Measurements from ENCODE around the gene RAPH1.

GRCh38 chr2:203534621-203535077 is 452 bp downstream of the RAPH1 start:
- no peak for TF ChIP-seq CTCF (optimal IDR thresholded peaks at IDR 0.05 in 1 of 3, IDR thresholded peaks at IDR 0.05 in 1 of 3, conservative IDR thresholded peaks at IDR 0.05 in 1 of 3; ENCODE audit: extremely low read depth in 1 of 3, insufficient read depth in 2 of 3, low read length in 3 of 3)
- no peak for TF ChIP-seq EZH2 (IDR thresholded peaks at IDR 0.05; ENCODE audit: low read length)
